GM23338 (cell line): ENCODE measurements around the gene LGALS3. TPM values are rescaled to one million over a fixed set of nuclear protein-coding genes. Genes with fewer than 3 reads are reported as not detected.

Experiments used
- ATAC-seq: fragments of 200-7000 bp; cut with Tn5 transposase; 3 replicates; pipeline ENCODE4 v1.9.1; 2020
- DNase-seq: peaks from one replicate; pipeline ENCODE4 v3.0.0-alpha.2; 2015; ENCODE audit warnings: low spot score
- H2AFZ ChIP-seq: fragments of 200-600 bp; sonication (generic); 2 replicates; pipeline ENCODE4 v1.8.0; 2016; ENCODE audit warnings: antibody characterized with exemption, mild to moderate bottlenecking, moderate library complexity
- H3F3A ChIP-seq: fragments of 200-600 bp; sonication (generic); replicated peaks from 2 replicates; pipeline ENCODE4 v1.8.0; 2017; ENCODE audit warnings: antibody characterized with exemption, mixed run types, low read depth
- H3K27ac ChIP-seq: fragments of 200-600 bp; sonication (generic); 2 replicates; pipeline ENCODE4 v1.6.1; 2016; ENCODE audit warnings: low read depth
- H3K27me3 ChIP-seq: fragments of 200-600 bp; sonication (generic); 2 replicates; pipeline ENCODE4 v1.8.0; 2016; ENCODE audit warnings: mild to moderate bottlenecking, mixed run types, moderate library complexity; ENCODE audit not compliant: insufficient read depth
- H3K36me3 ChIP-seq: fragments of 200-600 bp; sonication (generic); 2 replicates; pipeline ENCODE4 v1.8.0; 2016; ENCODE audit warnings: mild to moderate bottlenecking; ENCODE audit not compliant: insufficient read depth
- H3K4me1 ChIP-seq: fragments of 200-600 bp; sonication (generic); 2 replicates; pipeline ENCODE4 v1.8.0; 2016; ENCODE audit warnings: mild to moderate bottlenecking, moderate library complexity; ENCODE audit not compliant: insufficient read depth
- H3K4me2 ChIP-seq: fragments of 200-600 bp; sonication (generic); 2 replicates; pipeline ENCODE4 v1.7.1; 2017; ENCODE audit warnings: mixed run types
- H3K4me3 ChIP-seq: fragments of 200-600 bp; sonication (generic); 2 replicates; pipeline ENCODE4 v1.6.1; 2016; ENCODE audit warnings: mixed run types
- H3K79me2 ChIP-seq: fragments of 200-600 bp; sonication (generic); replicated peaks from 2 replicates; pipeline ENCODE4 v1.8.0; 2017; ENCODE audit warnings: mild to moderate bottlenecking; ENCODE audit not compliant: insufficient read depth
- H3K9me2 ChIP-seq: fragments of 200-600 bp; sonication (generic); 2 replicates; pipeline ENCODE4 v1.8.0; 2017; ENCODE audit not compliant: insufficient read depth
- H4K20me1 ChIP-seq: fragments of 200-600 bp; sonication (generic); replicated peaks from 2 replicates; pipeline ENCODE4 v1.8.0; 2017; ENCODE audit warnings: mild to moderate bottlenecking; ENCODE audit not compliant: insufficient read depth
- H3K27ac Mint-ChIP-seq: 2 replicates; pipeline ENCODE4 v1.8.0; 2020; ENCODE audit warnings: inconsistent platforms, mild to moderate bottlenecking, moderate library complexity, mixed read lengths
- H3K27me3 Mint-ChIP-seq: 3 replicates; pipeline ENCODE4 v1.8.0; 2022; ENCODE audit warnings: low read depth, mild to moderate bottlenecking, moderate library complexity, mixed read lengths, inconsistent platforms; ENCODE audit not compliant: insufficient read depth, poor library complexity
- H3K36me3 Mint-ChIP-seq: 3 replicates; pipeline ENCODE4 v1.8.0; 2021; ENCODE audit warnings: low read depth, mild to moderate bottlenecking, inconsistent platforms, moderate library complexity, mixed read lengths
- H3K4me1 Mint-ChIP-seq: 3 replicates; pipeline ENCODE4 v1.8.0; 2020; ENCODE audit warnings: mild to moderate bottlenecking, inconsistent platforms, mixed read lengths
- H3K4me3 Mint-ChIP-seq: 3 replicates; pipeline ENCODE4 v1.8.0; 2021; ENCODE audit warnings: moderate library complexity, mild to moderate bottlenecking, inconsistent platforms, mixed read lengths
- H3K9me3 Mint-ChIP-seq: 3 replicates; pipeline ENCODE4 v1.8.0; 2020; ENCODE audit warnings: moderate library complexity, mild to moderate bottlenecking, inconsistent platforms, mixed read lengths
- CREB1 ChIP-seq: fragments of 250-450 bp; sonication (Bioruptor Pico); IDR thresholded peaks from 2 replicates; pipeline ENCODE4 v1.5.0; 2020; ENCODE audit warnings: low read depth, mild to moderate bottlenecking, moderate library complexity
- CTCF ChIP-seq, 2 experiments: fragments of 200-600 bp in 1 of 2; sonication (generic) in 1 of 2; conservative IDR thresholded peaks; 2 replicates each; pipeline versions ENCODE4 v1.5.1 to v1.6.1; 2016 to 2017; ENCODE audit warnings: antibody characterized with exemption in 2 of 2, low read depth in 2 of 2, mild to moderate bottlenecking in 2 of 2, moderate library complexity in 1 of 2
- ETS1 ChIP-seq: IDR thresholded peaks from 2 replicates; pipeline ENCODE4 v1.6.1; 2016; ENCODE audit warnings: antibody characterized with exemption
- EZH2 ChIP-seq: fragments of 200-600 bp; sonication (generic); IDR thresholded peaks from one replicate; pipeline ENCODE4 v1.8.0; 2017; ENCODE audit warnings: antibody characterized with exemption, mild to moderate bottlenecking, low read depth; ENCODE audit not compliant: unreplicated experiment
- EZH2phosphoT487 ChIP-seq: fragments of 200-600 bp; sonication (generic); IDR thresholded peaks from one replicate; pipeline ENCODE4 v1.8.1; 2018; ENCODE audit warnings: antibody characterized with exemption; ENCODE audit not compliant: unreplicated experiment
- JUNB ChIP-seq: IDR thresholded peaks from one replicate; pipeline ENCODE4 v1.6.1; 2016; ENCODE audit warnings: antibody characterized with exemption; ENCODE audit not compliant: unreplicated experiment
- NANOG ChIP-seq: IDR thresholded peaks from 2 replicates; pipeline ENCODE4 v1.6.1; 2016; ENCODE audit warnings: antibody characterized with exemption, borderline replicate concordance
- POLR2AphosphoS5 ChIP-seq: IDR thresholded peaks from 2 replicates; pipeline ENCODE4 v1.6.1; 2016; ENCODE audit warnings: antibody characterized with exemption, low read depth
- REST ChIP-seq: IDR thresholded peaks from one replicate; pipeline ENCODE4 v1.6.1; 2018; ENCODE audit warnings: antibody characterized with exemption; ENCODE audit not compliant: unreplicated experiment
- STAT1 ChIP-seq: IDR thresholded peaks from one replicate; pipeline ENCODE4 v1.6.1; 2016; ENCODE audit warnings: antibody characterized with exemption; ENCODE audit not compliant: unreplicated experiment
- ZNF114 ChIP-seq: fragments of 250-450 bp; sonication (Bioruptor Pico); IDR thresholded peaks from 2 replicates; pipeline ENCODE4 v1.5.0; 2020; ENCODE audit warnings: mild to moderate bottlenecking, moderate library complexity
- ZNF331 ChIP-seq: fragments of 250-450 bp; sonication (Bioruptor Pico); IDR thresholded peaks from 2 replicates; pipeline ENCODE4 v1.5.0; 2020; ENCODE audit warnings: low read depth, mild to moderate bottlenecking, moderate library complexity
- polyA plus RNA-seq: library from polyadenylated mRNA; unstranded; fragments of >200 nt; fragmentation: Nextera tagmentation; extraction: Ambion mirVana; gene quantifications from 2 replicates; pipeline ENCODE4 v1.2.1, GENCODE V29; 2016
- total RNA-seq: library from RNA; depleted of rRNA; stranded (reverse); fragments of >200 nt; shearing (Covaris generic); gene quantifications from 2 replicates; pipeline ENCODE4 v1.2.3, GENCODE V29; 2014

Gene LGALS3
- total and polyA plus RNA-seq, 2 experiments from 2014 or later, result 7.2 to 10.9 TPM

GRCh38 chr14:55121628-55122439 lies 7.2 kb upstream of the LGALS3 start (continued):
- TF ChIP-seq ZNF114 (CRISPR knock-in tag) (no peak), JUNB (no peak), EZH2 (no peak), ZNF331 (no peak), ETS1 (no peak), CTCF (conservative IDR thresholded peaks at IDR 0.05; ENCODE audit: low read depth in 2 of 2) (no peak)

GRCh38 chr14:55122440-55122986 lies 6.5 kb upstream of the LGALS3 start:
- Histone ChIP-seq H3K36me3 (no peaks in the 10 kb centered on the region), H3K4me3 (no peak overlapping the region), H3K4me2 (no peak overlapping the region), H3K4me1 (no peaks in the 10 kb centered on the region), H4K20me1 (no peaks in the 10 kb centered on the region), H3K9me2 (no peaks in the 10 kb centered on the region), H3F3A (no peaks in the 10 kb centered on the region), H3K27me3 (peaks cover 12% of the 10 kb centered on the region), H3K27ac (no peak overlapping the region), H3K79me2 (no peaks in the 10 kb centered on the region), H2AFZ (peak overlapping the region; percentile 63; the same call in 1 of the 2 replicates)
- H3K27me3 Mint-ChIP-seq, result peaks cover 5% of the 10 kb centered on the region
- H3K4me1 Mint-ChIP-seq, result peaks cover 5% of the 10 kb centered on the region; the same call in 2 of the 3 replicates
- no peaks in the 10 kb centered on the region for H3K9me3 Mint-ChIP-seq
- DNase-seq, result no peak
- no peak; the same call in 2 of the 3 replicates for ATAC-seq
- no peak overlapping the region for H3K4me3 Mint-ChIP-seq
- no peak overlapping the region for H3K27ac Mint-ChIP-seq
- no peaks in the 10 kb centered on the region for H3K36me3 Mint-ChIP-seq
- TF ChIP-seq ZNF331 (no peak), POLR2AphosphoS5 (no peak), EZH2phosphoT487 (no peak), ETS1 (no peak), EZH2 (no peak), JUNB (no peak), REST (no peak), CTCF (conservative IDR thresholded peaks at IDR 0.05; ENCODE audit: low read depth in 2 of 2) (no peak), NANOG (no peak), CREB1 (CRISPR knock-in tag) (no peak), STAT1 (no peak), ZNF114 (CRISPR knock-in tag) (no peak)
